ENCODE results near the gene CKAP5.

Gene CKAP5

GRCh38 chr11:46769636-46770221, 76.4 kb downstream of the CKAP5 start:
- ChIA-PET CTCF (interaction anchor here (0.6 kb wide), 2 partner anchors 17 to 244 kb away, joined by 3 to 4 read pairs; no protein-coding TSS in a partner anchor), POLR2A (no interaction called here)
- Histone ChIP-seq H3K4me3 (ENCODE audit: low read depth, low read length) (no peak overlapping the region), H3K36me3 (ENCODE audit: control insufficient read depth in 2 of 2, insufficient read depth in 1 of 2, low read length in 2 of 2) (peaks cover 43 to 81% of the 10 kb centered on the region in 2 experiments), H3K27ac (ENCODE audit: extremely low read depth, low read depth, low read length) (no peak overlapping the region), H3K9me3 (ENCODE audit: control insufficient read depth, insufficient read depth, low read depth, low read length) (no peaks in the 10 kb centered on the region), H3K4me1 (ENCODE audit: control insufficient read depth, insufficient read depth, low read length) (no peaks in the 10 kb centered on the region)
- TF ChIP-seq ZNF202 (tag by site-specific recombination; IDR thresholded peaks at IDR 0.05; ENCODE audit: borderline replicate concordance) (no peak), ZNF2 (tag by site-specific recombination; IDR thresholded peaks at IDR 0.05) (no peak), KLF16 (tag by site-specific recombination; IDR thresholded peaks at IDR 0.05) (no peak), ZNF157 (tag by site-specific recombination; IDR thresholded peaks at IDR 0.05) (no peak), ZNF639 (tag by site-specific recombination; IDR thresholded peaks at IDR 0.05) (no peak), ZNF843 (tag by site-specific recombination; IDR thresholded peaks at IDR 0.05) (no peak), ZNF768 (tag by site-specific recombination; IDR thresholded peaks at IDR 0.05) (no peak), ZNF398 (tag by site-specific recombination; IDR thresholded peaks at IDR 0.05) (no peak), ZEB2 (tag by site-specific recombination; IDR thresholded peaks at IDR 0.05) (no peak)

DNA sequence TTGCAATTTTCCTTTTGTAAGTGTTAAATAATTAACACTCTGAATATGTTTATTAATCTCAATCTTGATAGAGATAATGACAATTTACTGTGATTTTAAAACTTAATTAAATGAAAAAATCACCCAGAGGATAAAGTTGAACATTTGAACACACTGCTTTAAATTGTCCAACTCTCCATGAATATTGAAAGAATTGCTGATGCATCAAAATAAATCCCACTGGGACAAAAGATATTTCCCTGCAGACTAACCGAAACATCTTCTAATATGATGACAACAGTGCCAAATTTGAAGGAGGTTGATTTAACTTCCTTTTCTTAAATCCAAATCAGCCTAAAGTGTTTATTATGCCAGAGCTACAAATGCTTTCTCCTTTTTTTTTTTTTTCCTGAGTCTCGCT, 79.4 kb downstream of the CKAP5 start:
- TF ChIP-seq KLF16 (tag by site-specific recombination; IDR thresholded peaks at IDR 0.05) = no peak
- no peak for TF ChIP-seq ZNF701 (tag by site-specific recombination; IDR thresholded peaks at IDR 0.05)
- no peak for TF ChIP-seq ZNF391 (tag by site-specific recombination; IDR thresholded peaks at IDR 0.05; ENCODE audit: borderline replicate concordance, low read depth)
- no peak for TF ChIP-seq ZFP37 (tag by site-specific recombination; IDR thresholded peaks at IDR 0.05)
- TF ChIP-seq IKZF3 (tag by site-specific recombination; IDR thresholded peaks at IDR 0.05) = no peak
- no peak for TF ChIP-seq ATF2 (tag by site-specific recombination; IDR thresholded peaks at IDR 0.05; ENCODE audit: low read depth)
- H3K36me3 ChIP-seq (ENCODE audit: control insufficient read depth in 2 of 2, insufficient read depth in 1 of 2, low read length in 2 of 2) = peaks cover 47 to 93% of the 10 kb centered on the region in 2 experiments
- CTCF ChIA-PET = no interaction called here
- POLR2A ChIA-PET = no interaction called here
- no peaks in the 10 kb centered on the region for H3K4me1 ChIP-seq (ENCODE audit: control insufficient read depth, insufficient read depth, low read length)
- H3K4me3 ChIP-seq (ENCODE audit: low read depth, low read length) = no peak overlapping the region
- H3K9me3 ChIP-seq (ENCODE audit: control insufficient read depth, insufficient read depth, low read depth, low read length) = no peaks in the 10 kb centered on the region
- H3K27ac ChIP-seq (ENCODE audit: extremely low read depth, low read depth, low read length) = no peak overlapping the region

GRCh38 chr11:46762248-46762647, 83.8 kb downstream of the CKAP5 start:
- Histone ChIP-seq H3K4me1 (ENCODE audit: control insufficient read depth, insufficient read depth, low read length) (no peaks in the 10 kb centered on the region), H3K4me3 (ENCODE audit: low read depth, low read length) (no peak overlapping the region), H3K27ac (ENCODE audit: extremely low read depth, low read depth, low read length) (no peak overlapping the region), H3K36me3 (ENCODE audit: control insufficient read depth in 2 of 2, insufficient read depth in 1 of 2, low read length in 2 of 2) (peaks cover 51 to 93% of the 10 kb centered on the region in 2 experiments), H3K9me3 (ENCODE audit: control insufficient read depth, insufficient read depth, low read depth, low read length) (no peaks in the 10 kb centered on the region)
- TF ChIP-seq ZNF184 (tag by site-specific recombination; IDR thresholded peaks at IDR 0.05) (no peak), ZNF19 (tag by site-specific recombination; IDR thresholded peaks at IDR 0.05; ENCODE audit: low read depth) (no peak), SALL2 (tag by site-specific recombination; IDR thresholded peaks at IDR 0.05; ENCODE audit: borderline replicate concordance) (no peak)
- POLR2A ChIA-PET = no interaction called here
- CTCF ChIA-PET = no interaction called here

All from HEK293 (cell line).